KOPT-K1 (cell line): ENCODE results near the gene HDLBP.
"Not testable (repeated sequence)": the region's sequence is repeated elsewhere in the genome, so short reads cannot be mapped to it uniquely, and the experiment has no call there.

Source experiments
- H3K27ac ChIP-seq: fragments of 200-600 bp; sonication (generic); 2 replicates; pipeline ENCODE4 v1.5.1; 2016; ENCODE audit warnings: antibody characterized with exemption, mild to moderate bottlenecking, low read depth, low read length; ENCODE audit not compliant: poor library complexity, severe bottlenecking
- H3K36me3 ChIP-seq: fragments of 200-600 bp; sonication (generic); 2 replicates; pipeline ENCODE4 v1.5.1; 2017; ENCODE audit warnings: antibody characterized with exemption, mild to moderate bottlenecking, low read length, moderate library complexity; ENCODE audit not compliant: insufficient read depth
- H3K9me3 ChIP-seq: fragments of 200-600 bp; sonication (generic); 2 replicates; pipeline ENCODE4 v1.5.1; 2017; ENCODE audit warnings: antibody characterized with exemption, low read length, mild to moderate bottlenecking; ENCODE audit not compliant: insufficient read depth, poor library complexity, severe bottlenecking

The HDLBP gene

GRCh38 chr2:241202268-241202585, 113.2 kb downstream of the HDLBP start:
- H3K9me3 ChIP-seq, result no peaks in the 10 kb centered on the region
- no peak overlapping the region for H3K27ac ChIP-seq
- H3K36me3 ChIP-seq, result no peaks in the 10 kb centered on the region

DNA sequence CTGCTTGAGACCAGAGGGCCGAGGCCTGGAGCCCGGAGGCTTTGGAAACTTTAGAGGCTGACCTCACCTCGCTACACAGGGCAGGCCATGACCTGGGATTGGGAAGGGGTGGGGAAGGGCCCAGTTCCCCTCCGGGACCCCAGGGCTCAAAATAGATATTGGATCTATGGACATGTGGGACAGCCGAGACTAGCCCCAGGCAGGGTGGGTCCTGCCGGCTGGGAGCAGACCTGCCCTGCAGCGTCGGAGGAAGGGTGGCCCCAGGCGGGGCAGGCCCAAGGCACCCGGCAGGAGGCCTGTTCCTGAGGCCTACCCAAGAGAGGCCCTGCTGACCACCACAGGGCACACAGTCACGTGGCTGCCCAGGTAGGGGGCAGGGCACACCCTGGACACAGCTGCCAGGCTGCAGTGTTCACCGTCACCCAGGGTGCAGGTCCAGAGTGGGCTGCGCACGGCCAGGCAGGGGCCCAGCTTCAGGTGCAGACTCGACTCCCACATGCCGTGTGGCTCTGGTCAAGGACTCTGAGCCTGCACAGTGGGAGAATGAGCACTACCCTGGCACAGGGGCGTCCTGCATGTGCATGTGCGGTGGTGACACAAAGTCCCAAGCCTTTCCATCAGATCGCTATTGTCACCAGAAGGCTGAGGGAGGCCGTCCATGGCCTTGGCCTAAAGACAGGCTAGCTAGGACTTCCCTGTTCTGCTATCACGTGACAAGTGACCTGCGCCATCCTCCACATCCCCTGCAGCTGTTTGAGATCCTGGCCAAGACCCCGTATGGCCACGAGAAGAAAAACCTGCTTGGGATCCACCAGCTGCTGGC, 113.8 kb downstream of the HDLBP start:
- Histone ChIP-seq H3K27ac (no peak overlapping the region), H3K36me3 (no peaks in the 10 kb centered on the region), H3K9me3 (no peaks in the 10 kb centered on the region)

DNA sequence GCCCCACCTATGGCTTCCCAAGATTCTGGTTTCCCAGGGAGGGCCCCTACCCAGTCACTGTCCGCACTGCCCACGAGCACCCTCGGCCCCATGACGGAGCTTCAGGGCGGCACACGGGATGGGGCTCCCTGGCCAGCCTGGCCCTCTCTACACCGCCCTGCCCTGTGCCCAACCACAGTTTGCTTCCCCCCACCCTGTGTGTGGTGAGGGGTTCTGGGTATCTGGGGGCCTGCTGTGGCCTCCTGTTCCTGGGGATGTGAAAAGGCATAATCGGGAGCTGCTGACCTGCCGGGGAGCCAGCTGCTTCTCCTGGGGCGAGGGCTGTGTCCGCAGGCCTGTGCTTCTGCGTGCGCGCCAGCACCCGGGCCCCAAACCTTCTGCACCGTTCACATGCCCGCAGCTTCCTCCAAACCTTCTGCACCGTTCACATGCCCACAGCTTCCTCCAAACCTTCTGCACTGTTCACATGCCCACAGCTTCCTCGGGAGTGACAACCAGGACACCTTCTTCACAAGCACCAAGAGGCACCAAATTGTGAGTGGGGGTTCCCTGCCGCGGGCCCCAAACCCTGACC, 114.6 kb downstream of the HDLBP start:
- Histone ChIP-seq H3K9me3 (no peaks in the 10 kb centered on the region), H3K27ac (no peak overlapping the region), H3K36me3 (no peaks in the 10 kb centered on the region)

- Histone ChIP-seq H3K36me3 (no peaks in the 10 kb centered on the region), H3K27ac (no peak overlapping the region), H3K9me3 (no peaks in the 10 kb centered on the region)
These were observed 115.3 kb downstream of the HDLBP start for GRCh38 chr2:241199897-241200821.

DNA sequence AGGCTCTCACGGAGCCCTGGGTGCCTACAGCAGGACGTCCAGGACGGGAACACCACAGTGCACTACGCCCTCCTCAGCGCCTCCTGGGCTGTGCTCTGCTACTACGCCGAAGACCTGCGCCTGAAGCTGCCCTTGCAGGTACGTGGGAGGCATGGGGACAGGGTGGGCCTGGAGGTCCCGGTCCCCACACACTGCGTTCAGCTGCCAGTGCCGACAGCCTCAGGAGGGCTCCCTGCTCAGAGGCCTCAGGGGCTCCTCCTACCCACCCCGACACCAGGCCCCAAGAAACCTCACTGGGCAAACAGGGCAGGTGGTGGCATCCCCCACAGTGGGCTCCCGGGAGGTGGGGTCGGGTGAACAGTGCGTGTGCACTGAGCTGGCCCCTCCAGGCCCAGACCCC, 116.2 kb downstream of the HDLBP start:
- no peaks in the 10 kb centered on the region for H3K9me3 ChIP-seq
- H3K27ac ChIP-seq, result no peak overlapping the region

GRCh38 chr2:241198381-241199279, 116.8 kb downstream of the HDLBP start:
- H3K9me3 ChIP-seq, result no peaks in the 10 kb centered on the region

More for the DNA sequence above, 116.2 kb downstream of the HDLBP start:
- H3K36me3 ChIP-seq, result no peaks in the 10 kb centered on the region

DNA sequence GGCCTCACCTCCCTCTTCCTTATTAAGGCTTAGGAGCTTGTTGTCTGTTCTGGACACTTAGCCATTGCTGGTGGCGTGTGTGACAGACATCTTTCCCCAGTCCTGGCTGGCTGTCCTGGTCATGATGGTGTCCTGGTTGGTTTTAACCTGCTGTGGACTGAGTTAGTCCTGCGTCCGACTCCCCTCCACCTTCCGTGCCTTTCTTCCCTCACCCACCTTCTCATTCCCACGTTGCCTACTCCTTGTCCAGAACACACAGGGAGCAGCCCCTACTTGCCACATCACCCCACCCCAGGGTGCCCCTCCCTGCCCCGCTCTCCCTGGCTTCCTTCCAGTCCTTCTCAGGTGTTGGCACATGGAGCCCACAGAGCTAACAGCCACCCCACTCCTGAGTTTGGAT, 117.5 kb downstream of the HDLBP start:
- H3K27ac ChIP-seq, result no peak overlapping the region
- H3K9me3 ChIP-seq, result no peaks in the 10 kb centered on the region
- H3K36me3 ChIP-seq, result no peaks in the 10 kb centered on the region

More at GRCh38 chr2:241198381-241199279, 116.8 kb downstream of the HDLBP start:
- no peaks in the 10 kb centered on the region for H3K36me3 ChIP-seq
- no peak overlapping the region for H3K27ac ChIP-seq

- not testable (repeated sequence) for H3K27ac ChIP-seq, H3K36me3 ChIP-seq, H3K9me3 ChIP-seq
These were observed 118.2 kb downstream of the HDLBP start for GRCh38 chr2:241197246-241197645.

- Histone ChIP-seq H3K36me3 (no peaks in the 10 kb centered on the region), H3K27ac (no peak overlapping the region), H3K9me3 (no peaks in the 10 kb centered on the region)
These were observed 119.9 kb downstream of the HDLBP start for GRCh38 chr2:241195506-241196130.

- Histone ChIP-seq H3K27ac (no peak overlapping the region), H3K9me3 (no peaks in the 10 kb centered on the region), H3K36me3 (no peaks in the 10 kb centered on the region)
These were observed 120.7 kb downstream of the HDLBP start for GRCh38 chr2:241194811-241195210.

- no peaks in the 10 kb centered on the region for H3K9me3 ChIP-seq
- no peak overlapping the region for H3K27ac ChIP-seq
- H3K36me3 ChIP-seq, result no peaks in the 10 kb centered on the region
These were observed 122.2 kb downstream of the HDLBP start for GRCh38 chr2:241193271-241193670.

- H3K27ac ChIP-seq, result no peak overlapping the region
- H3K9me3 ChIP-seq, result no peaks in the 10 kb centered on the region
- no peaks in the 10 kb centered on the region for H3K36me3 ChIP-seq
These were observed 124.4 kb downstream of the HDLBP start for GRCh38 chr2:241191081-241191480.

DNA sequence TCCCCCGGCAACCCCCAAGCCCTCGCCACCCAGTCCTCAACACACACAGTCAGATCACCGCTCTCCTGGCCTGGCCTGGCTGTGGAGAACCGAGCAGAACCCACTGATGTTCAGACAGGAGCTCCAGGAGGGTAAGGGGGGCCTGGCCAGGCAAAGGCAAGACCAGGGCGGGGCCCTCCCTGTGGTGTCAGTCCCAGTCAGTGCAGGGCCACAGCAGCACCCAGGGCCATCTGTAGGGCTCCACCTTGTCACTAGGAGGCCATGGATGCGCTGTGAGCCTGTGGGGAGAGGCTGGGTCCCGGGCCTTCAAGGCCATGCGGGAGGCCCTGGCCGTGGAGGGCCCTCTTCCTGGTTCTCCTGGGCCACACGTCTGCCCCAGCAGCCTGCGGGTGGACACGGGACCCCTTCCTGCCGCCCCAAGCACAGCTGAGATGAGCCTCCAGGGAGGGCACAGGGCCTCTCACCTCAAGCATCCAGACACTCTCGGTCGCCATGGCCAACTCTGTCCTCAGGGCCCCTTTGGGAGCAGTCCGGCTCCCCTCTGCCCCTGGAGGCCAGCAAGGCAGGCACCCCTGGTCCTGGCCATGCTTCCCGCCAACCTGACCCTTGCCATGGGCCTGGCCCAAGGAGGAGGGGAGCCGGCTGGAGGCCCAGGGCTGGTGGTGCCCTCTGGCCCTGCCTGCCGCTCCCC, 125.0 kb downstream of the HDLBP start:
- Histone ChIP-seq H3K9me3 (no peaks in the 10 kb centered on the region), H3K27ac (no peak overlapping the region)

DNA sequence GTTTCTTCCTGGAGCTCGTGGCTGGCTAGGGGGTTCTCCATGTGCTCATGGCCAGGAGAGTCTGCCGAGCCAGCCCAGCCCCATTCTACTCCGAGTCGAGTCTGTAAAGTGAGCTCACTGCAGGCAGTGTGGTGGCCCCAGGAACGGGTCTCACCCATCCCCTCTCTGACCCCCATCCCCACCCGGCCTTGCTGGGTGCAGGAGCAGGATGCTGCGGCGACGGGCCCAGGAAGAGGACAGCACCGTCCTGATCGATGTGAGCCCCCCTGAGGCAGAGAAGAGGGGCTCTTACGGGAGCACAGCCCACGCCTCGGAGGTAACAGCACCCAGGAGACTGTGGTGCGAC, 125.6 kb downstream of the HDLBP start:
- H3K27ac ChIP-seq, result no peak overlapping the region
- H3K9me3 ChIP-seq, result no peaks in the 10 kb centered on the region
- no peaks in the 10 kb centered on the region for H3K36me3 ChIP-seq

More for the DNA sequence above, 125.0 kb downstream of the HDLBP start:
- H3K36me3 ChIP-seq, result no peaks in the 10 kb centered on the region
